Pons (tissue), 1 donor: ENCODE data around the gene ATXN7L1.

Source experiments
- DNase-seq: peaks from one replicate; pipeline ENCODE4 v3.0.0-alpha.2; 2016; ENCODE audit warnings: low spot score

The ATXN7L1 gene

GRCh38 chr7:105827151-105827875, 49.1 kb downstream of the ATXN7L1 start:
- DNase-seq = no peak

- no peak for DNase-seq
Measured at GRCh38 chr7:105826143-105826542, 50.3 kb downstream of the ATXN7L1 start.

GRCh38 chr7:105825371-105825770, 51.0 kb downstream of the ATXN7L1 start:
- DNase-seq = no peak

GRCh38 chr7:105822806-105823205, 53.6 kb downstream of the ATXN7L1 start:
- DNase-seq = no peak

DNA sequence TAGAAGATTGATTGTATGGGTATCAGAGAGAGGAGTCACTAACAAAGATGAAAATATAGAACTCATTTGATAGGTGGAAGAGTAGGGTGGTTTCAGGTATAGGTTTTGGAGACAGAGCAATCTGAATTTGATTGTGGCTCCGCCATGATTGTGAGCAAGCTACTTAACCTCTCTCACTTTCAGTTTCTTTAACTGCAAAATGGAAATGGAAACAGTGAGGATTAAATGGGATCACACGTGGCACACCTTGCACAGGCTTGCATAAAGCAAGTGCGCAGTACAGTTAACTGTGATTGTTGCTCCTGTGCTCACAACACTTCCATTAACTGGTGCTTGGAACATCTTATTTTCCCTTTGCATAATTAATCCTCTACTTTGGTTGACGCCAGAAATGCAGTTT, 54.9 kb downstream of the ATXN7L1 start:
- DNase-seq = no peak

DNA sequence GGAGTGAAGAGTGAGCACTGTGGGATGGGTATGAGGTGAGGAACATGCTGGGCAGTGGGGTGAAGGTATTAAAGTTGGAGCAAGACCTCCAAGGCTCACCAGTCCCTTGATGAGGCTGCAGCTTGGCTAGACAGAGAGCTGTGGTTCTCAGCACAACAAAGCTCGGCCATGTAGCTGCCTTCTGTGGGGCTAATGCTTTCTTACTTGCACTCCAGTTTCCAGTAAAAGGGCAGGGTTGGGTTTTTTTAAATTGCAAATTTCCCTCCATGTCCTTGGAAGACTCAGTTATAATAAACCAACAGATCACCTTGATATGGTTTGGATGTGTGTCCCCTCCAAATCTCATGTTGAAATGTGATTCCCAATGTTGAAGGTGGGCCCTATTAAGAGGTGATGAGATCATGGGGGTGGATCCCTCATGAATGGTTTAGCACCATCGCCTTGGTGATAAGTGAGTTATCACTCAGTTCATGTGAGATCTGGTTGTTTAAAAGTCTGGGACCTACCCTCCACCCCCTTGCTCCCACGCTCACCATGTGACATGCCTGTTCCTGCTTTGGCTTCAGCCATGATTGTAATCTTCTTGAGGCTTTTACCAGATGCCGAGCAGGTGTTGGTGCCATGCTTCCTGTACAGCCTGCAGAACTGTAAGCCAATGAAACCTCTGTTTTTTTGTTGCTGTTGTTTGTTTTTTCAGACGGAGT, 55.9 kb downstream of the ATXN7L1 start:
- DNase-seq = no peak

GRCh38 chr7:105819559-105819958, 56.8 kb downstream of the ATXN7L1 start:
- no peak for DNase-seq

- no peak for DNase-seq
Measured at GRCh38 chr7:105816954-105817615, 59.3 kb downstream of the ATXN7L1 start.

- no peak for DNase-seq
Measured at GRCh38 chr7:105816266-105816843, 60.0 kb downstream of the ATXN7L1 start.

- DNase-seq = no peak
Measured at GRCh38 chr7:105815576-105815975, 60.8 kb downstream of the ATXN7L1 start.

DNA sequence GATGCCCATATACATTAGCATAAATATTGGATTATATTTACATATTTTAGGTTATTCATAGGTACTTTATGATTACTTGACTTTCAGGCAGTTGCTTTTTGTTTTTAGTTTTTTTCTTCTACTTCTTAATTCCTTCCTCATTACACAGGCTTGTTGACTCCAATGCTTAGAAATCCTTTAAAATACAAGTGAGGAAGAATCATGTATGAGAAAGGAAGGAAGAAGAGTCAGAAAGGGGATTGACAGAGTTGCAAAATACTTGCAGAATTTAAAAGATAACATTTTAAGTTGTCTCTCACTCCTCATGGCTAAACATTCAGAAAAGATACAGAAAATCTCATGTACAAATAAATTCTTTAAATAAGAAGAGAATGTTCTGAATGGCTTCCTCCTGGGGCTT, 61.9 kb downstream of the ATXN7L1 start:
- DNase-seq = no peak

GRCh38 chr7:105811189-105811847, 65.1 kb downstream of the ATXN7L1 start:
- no peak for DNase-seq

DNA sequence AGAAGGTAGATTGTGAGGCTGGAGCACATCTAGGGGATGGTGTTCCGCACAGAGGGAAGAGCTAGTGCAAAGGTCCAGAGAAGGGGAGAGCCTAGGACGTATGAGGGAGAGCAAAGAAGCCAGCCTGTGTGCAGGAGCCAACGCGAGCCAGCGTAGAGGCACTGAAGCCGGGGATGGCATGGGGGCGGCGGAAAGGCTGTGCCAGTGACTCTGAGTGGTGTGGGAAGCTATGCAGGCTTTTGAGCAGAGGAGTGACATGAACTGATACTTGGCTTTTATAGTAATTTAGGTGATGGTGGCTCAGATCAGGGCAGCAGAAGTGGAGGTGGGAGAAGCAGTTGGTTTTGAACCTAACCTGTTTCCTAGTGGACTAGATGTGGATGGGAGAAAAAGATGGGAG, 65.8 kb downstream of the ATXN7L1 start:
- DNase-seq = no peak

DNA sequence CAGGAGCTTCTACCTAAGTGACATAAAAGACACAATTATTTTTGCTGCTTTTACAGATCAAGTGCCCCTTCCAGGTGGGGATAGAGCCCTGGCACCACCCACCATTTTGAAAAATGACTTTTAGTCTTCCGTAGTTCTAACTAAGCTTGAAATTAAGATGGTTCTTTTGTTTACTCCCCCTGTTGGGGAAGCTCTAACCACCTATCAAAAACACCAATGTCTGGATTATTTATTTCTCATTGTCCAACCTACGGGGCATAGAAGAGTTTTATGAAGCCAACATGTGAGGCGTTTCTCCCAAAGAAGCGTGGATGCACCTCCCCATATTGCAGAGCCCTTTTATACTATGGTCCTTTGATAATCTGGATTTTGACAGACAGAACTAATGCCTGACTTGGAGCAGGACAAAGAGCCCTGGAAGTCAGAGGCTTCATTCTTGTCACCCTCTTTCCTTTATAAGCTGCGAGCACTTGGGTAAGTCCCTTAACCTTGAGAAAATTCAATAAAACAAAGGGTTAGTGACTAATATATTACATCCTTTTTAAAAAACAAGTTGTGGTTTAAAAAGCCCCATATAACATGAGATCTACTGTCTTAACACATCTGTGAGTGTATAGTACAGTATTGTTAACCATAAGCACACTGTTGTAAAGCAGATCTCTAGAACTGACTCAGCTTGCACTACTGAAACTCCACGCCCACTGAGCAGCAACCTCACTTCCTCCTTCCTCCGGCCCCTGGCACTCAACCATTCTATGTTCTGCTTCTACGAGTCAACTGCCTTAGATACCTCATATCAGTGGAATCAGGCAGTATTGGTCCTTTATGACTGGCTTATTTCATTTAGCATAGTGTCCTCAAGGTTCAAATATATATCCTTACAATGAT, 67.5 kb downstream of the ATXN7L1 start:
- peak; percentile 31 for DNase-seq

GRCh38 chr7:105808209-105808608, 68.2 kb downstream of the ATXN7L1 start:
- DNase-seq = no peak

DNA sequence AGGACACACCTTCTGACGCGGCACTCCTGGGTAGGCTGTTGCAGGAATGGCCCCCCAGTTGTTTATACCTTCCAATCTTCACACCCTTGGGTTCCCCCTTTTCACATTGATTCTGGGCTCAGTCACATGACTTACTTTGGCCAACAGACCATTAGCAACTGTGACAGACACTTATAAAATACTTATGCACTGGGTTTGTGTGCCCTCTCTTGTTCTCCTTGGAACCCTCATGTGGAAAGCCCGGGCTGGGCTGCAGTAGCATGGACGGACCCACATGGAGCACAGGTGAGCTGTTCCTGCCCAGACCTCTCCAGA, 69.0 kb downstream of the ATXN7L1 start:
- DNase-seq = no peak

GRCh38 chr7:105806592-105807447, 69.6 kb downstream of the ATXN7L1 start:
- DNase-seq = no peak

- DNase-seq = no peak
Measured at GRCh38 chr7:105805447-105806019, 70.9 kb downstream of the ATXN7L1 start.

DNA sequence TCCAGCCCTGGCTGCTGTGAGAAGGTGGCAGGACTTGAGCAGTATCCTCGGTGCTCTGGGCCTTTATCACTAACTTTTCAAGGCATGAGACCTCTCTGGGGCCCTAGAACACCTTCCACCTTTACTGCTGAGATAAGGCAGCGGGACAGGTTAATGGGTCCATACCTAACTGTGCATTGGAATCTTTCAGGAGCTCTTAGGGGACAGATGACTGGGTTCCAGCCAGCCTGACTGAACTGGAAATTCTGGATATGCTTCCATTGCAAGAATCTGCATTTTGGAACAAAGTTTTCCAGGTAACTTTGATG, 73.0 kb downstream of the ATXN7L1 start:
- no peak for DNase-seq
